ENCODE results near the gene NANP. TPM values are rescaled to one million over a fixed set of nuclear protein-coding genes. Genes with fewer than 3 reads are reported as not detected.

NANP gene
- total and polyA plus RNA-seq, 2 of the 4 experiments (the other 2 are of a cell fraction) = 4.9 to 7.2 TPM

- Histone ChIP-seq H2BK15ac (ENCODE audit: low read depth, low read length) (no peak overlapping the region), H3K79me1 (ENCODE audit: low read depth in 1 of 2, low read length in 2 of 2) (no peaks in the 10 kb centered on the region)
- no TSS peak for BruUV-seq (replicated peaks)
Observed at GRCh38 chr20:25637247-25637646, 13.4 kb upstream of the NANP start.

More at GRCh38 chr20:25637247-25637646, 13.4 kb upstream of the NANP start:
- H3K9me3 ChIP-seq (ENCODE audit: control insufficient read depth, insufficient read depth, low read length) = peaks cover 2% of the 10 kb centered on the region; the same call in 1 of the 2 replicates
- no peak overlapping the region for H3K27ac ChIP-seq (ENCODE audit: insufficient read depth, low read length)
- H3K9me1 ChIP-seq (ENCODE audit: insufficient read depth, low read length) = no peaks in the 10 kb centered on the region
- H3K27me3 ChIP-seq (ENCODE audit: control insufficient read depth, insufficient read depth, low read length) = no peaks in the 10 kb centered on the region
- no peak overlapping the region for H3K18ac ChIP-seq (ENCODE audit: low read depth, low read length)
- no peak for ATAC-seq (ENCODE audit: low read depth)
- H2AK5ac ChIP-seq (ENCODE audit: low read depth, low read length) = no peak overlapping the region
- ChIA-PET CTCF (no interaction called here), POLR2A (ENCODE audit: unreplicated experiment) (no interaction called here)
- no peak overlapping the region for H2AFZ ChIP-seq (replicated peaks; ENCODE audit: low read length, poor library complexity)
- no peak overlapping the region for H2BK120ac ChIP-seq (ENCODE audit: low read depth, low read length)
- dilution Hi-C loops (cut with HindIII; ENCODE audit: low sequenced_read_pairs, unreplicated experiment) (no loop called here), in situ Hi-C loops (cut with MboI; ENCODE audit: low sequenced_read_pairs) (no loop called here), intact Hi-C loops (cut with micrococcal nuclease) (no loop called here)
- H3K14ac ChIP-seq (replicated peaks; ENCODE audit: low read depth, low read length) = no peak overlapping the region
- H3K36me3 ChIP-seq (ENCODE audit: control insufficient read depth, insufficient read depth, low read length) = no peaks in the 10 kb centered on the region
- H3K4ac ChIP-seq (ENCODE audit: low read depth, low read length) = no peak overlapping the region
- H3K56ac ChIP-seq (ENCODE audit: extremely low read depth, insufficient read depth, low read length) = no peak overlapping the region
- DNase-seq = no peak
- TF ChIP-seq MAFK (IDR thresholded peaks at IDR 0.05; ENCODE audit: low read depth, low read length) = no peak
- TF ChIP-seq SMC3 (IDR thresholded peaks at IDR 0.05; ENCODE audit: low read depth, low read length) = no peak
- no peak for TF ChIP-seq RCOR1 (IDR thresholded peaks at IDR 0.05; ENCODE audit: insufficient replicate concordance, low read length)
- no peak for TF ChIP-seq NFE2L2 (IDR thresholded peaks at IDR 0.05; ENCODE audit: low read depth, low read length)
- TF ChIP-seq MXI1 (IDR thresholded peaks at IDR 0.05; ENCODE audit: borderline replicate concordance, low read depth, low read length) = no peak
- no peak for TF ChIP-seq BHLHE40 (IDR thresholded peaks at IDR 0.05; ENCODE audit: low read depth, low read length)
- TF ChIP-seq RAD21 (IDR thresholded peaks at IDR 0.05; ENCODE audit: low read length) = no peak
- no peak for TF ChIP-seq USF2 (IDR thresholded peaks at IDR 0.05; ENCODE audit: low read depth, low read length)
- no peak for TF ChIP-seq MAZ (IDR thresholded peaks at IDR 0.05; ENCODE audit: borderline replicate concordance, low read depth, low read length)
- no peak for TF ChIP-seq RFX5 (IDR thresholded peaks at IDR 0.05; ENCODE audit: low read depth, low read length)
- no peak for TF ChIP-seq CHD1 (IDR thresholded peaks at IDR 0.05; ENCODE audit: low read depth, low read length)
- no peak for TF ChIP-seq FOS (IDR thresholded peaks at IDR 0.05; ENCODE audit: low read depth, low read length)
- no peak for TF ChIP-seq CEBPB (IDR thresholded peaks at IDR 0.05; ENCODE audit: low read depth, low read length)
- TF ChIP-seq POLR2A (IDR thresholded peaks at IDR 0.05; ENCODE audit: low read depth, low read length) = no peak
- no peak for TF ChIP-seq CTCF (conservative IDR thresholded peaks at IDR 0.05; ENCODE audit: low read depth, low read length)
- no peak for TF ChIP-seq ELK1 (IDR thresholded peaks at IDR 0.05; ENCODE audit: borderline replicate concordance, low read depth, low read length)
- no CpG with 5 or more reads among the region's 2 CpGs for WGBS, 2 experiments (ENCODE audit: extremely low coverage in 2 of 2, insufficient read length in 1 of 2)
- no peak overlapping the region for H3K4me3 ChIP-seq (ENCODE audit: insufficient read depth, low read depth, low read length)
- H3K9ac ChIP-seq (ENCODE audit: low read depth, low read length) = no peak overlapping the region
- H3K23ac ChIP-seq (ENCODE audit: low read depth, low read length) = no peak overlapping the region
- H2BK20ac ChIP-seq (ENCODE audit: low read depth, low read length) = no peak overlapping the region
- H4K5ac ChIP-seq (ENCODE audit: low read depth, low read length) = no peak overlapping the region
- H4K20me1 ChIP-seq (ENCODE audit: insufficient read depth, low read length) = no peaks in the 10 kb centered on the region
- no peaks in the 10 kb centered on the region; the same call in 1 of the 2 replicates for H3K4me1 ChIP-seq (ENCODE audit: control insufficient read depth, insufficient read depth, low read length)
- H2AK9ac ChIP-seq (replicated peaks; ENCODE audit: low read depth, low read length, poor library complexity) = no peak overlapping the region
- no peak overlapping the region for H2BK5ac ChIP-seq (ENCODE audit: low read depth, low read length, poor library complexity, severe bottlenecking)
- H4K91ac ChIP-seq (ENCODE audit: insufficient read depth, low read depth, low read length) = no peak overlapping the region
- H4K8ac ChIP-seq (ENCODE audit: low read depth in 2 of 2, low read length in 2 of 2) = no peak overlapping the region
- no peak overlapping the region for H3K4me2 ChIP-seq (ENCODE audit: low read depth, low read length)
